IPS-18c (cell line): ENCODE results near the gene KLHL29.

Experiments
- H3K4me3 ChIP-seq: 2 replicates; pipeline ENCODE4 v1.7.0; 2013; ENCODE audit warnings: low read depth, mild to moderate bottlenecking, low read length, moderate library complexity; ENCODE audit not compliant: insufficient read depth
- H3K9me3 ChIP-seq: one replicate; pipeline ENCODE4 v1.6.1; 2013; ENCODE audit warnings: mild to moderate bottlenecking, low read length, moderate library complexity; ENCODE audit not compliant: control insufficient read depth, insufficient read depth

Gene KLHL29

GRCh38 chr2:23631389-23631788, 246.4 kb downstream of the KLHL29 start:
- Histone ChIP-seq H3K9me3 (no peaks in the 10 kb centered on the region), H3K4me3 (no peak overlapping the region)

GRCh38 chr2:23632386-23632785, 247.4 kb downstream of the KLHL29 start:
- H3K4me3 ChIP-seq = no peak overlapping the region
- no peaks in the 10 kb centered on the region for H3K9me3 ChIP-seq

DNA sequence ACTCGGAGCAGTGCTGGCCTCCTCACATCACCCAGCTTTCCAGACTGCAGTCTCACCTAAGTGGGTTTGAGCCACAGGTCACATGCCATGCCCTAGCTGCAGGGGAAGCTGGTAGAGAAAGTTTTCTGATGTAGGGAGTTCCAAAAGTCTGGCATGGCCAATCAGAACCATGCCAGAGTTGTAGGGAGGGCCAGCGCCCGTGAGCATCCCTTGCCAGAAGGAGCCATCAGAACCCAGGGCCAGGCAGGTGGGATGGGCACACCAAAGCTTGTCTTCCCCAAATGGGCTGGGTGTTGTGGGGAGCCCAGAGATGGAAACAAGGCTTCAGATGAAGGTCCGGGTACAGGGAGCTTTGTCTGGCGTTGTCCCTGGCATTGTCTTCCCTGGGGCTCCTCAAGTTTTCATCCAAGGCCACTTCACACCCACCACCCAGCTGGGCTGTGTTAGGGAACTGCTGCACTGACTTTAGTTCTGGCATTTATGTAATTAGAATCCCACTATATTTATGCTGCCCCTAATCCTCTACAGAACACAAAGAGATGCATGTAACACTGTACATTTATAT, 247.9 kb downstream of the KLHL29 start:
- H3K4me3 ChIP-seq = no peak overlapping the region
- H3K9me3 ChIP-seq = no peaks in the 10 kb centered on the region

DNA sequence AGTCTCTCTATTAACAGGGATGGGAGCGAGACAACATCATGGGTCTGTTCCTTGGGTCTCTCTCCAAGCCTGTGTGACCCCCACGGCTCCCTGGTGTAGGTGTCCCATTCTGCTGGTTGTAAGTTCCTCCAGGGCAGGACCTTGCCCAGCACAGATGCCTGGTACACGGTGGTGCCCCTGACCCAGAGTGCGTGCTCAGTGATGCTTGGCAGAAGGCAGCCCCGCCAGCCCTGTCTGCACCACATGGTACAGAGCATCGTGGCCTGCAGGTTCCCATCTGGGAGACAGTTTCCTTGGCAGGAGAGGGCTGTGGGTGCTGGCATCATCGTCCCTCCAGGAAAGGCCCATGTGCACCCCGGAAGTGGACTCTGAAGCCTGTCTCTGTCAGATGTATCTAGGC, 249.0 kb downstream of the KLHL29 start:
- Histone ChIP-seq H3K9me3 (no peaks in the 10 kb centered on the region), H3K4me3 (no peak overlapping the region)

- H3K4me3 ChIP-seq = no peak overlapping the region
- H3K9me3 ChIP-seq = no peaks in the 10 kb centered on the region
Observed at GRCh38 chr2:23635442-23636340, 250.7 kb downstream of the KLHL29 start.

GRCh38 chr2:23636426-23636825, 251.4 kb downstream of the KLHL29 start:
- Histone ChIP-seq H3K4me3 (no peak overlapping the region), H3K9me3 (no peaks in the 10 kb centered on the region)

DNA sequence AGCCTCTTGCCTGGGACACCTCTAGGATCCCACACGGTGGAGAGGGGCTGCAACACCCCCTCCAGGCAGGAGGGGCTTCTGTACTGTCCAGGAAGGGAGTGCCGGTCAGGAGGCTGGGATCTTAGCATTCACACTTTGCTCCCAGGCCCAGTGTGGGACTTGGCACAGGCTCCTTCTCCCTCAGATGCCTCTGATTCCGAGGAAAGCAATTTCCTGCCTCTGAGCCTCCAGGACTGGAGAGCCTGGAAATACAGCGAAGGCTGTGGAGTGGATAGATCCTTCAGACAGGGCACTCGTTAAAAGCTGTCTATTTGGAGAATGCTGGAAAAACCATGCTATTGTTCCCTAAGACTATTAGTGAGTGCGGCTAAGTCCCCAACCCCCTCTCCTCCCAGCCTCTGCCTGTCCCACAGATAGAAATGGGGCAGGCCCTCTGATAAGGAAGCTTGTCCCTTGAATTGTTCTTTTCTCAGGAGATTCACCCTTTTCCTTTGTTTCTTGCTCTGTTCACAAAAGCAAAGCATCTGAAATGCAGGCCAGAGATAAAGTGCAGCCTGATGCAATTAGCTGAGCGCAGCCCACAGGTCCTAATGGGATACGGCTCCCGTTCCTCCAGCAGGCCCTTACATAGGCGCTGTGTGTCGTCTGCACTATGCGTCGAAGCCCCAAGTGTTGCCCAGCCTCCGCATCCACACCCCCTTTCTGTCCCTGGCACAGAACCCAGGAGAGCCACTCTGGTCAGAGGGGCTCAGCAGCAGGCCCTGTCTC, 252.2 kb downstream of the KLHL29 start:
- H3K4me3 ChIP-seq = no peak overlapping the region
- no peaks in the 10 kb centered on the region for H3K9me3 ChIP-seq

DNA sequence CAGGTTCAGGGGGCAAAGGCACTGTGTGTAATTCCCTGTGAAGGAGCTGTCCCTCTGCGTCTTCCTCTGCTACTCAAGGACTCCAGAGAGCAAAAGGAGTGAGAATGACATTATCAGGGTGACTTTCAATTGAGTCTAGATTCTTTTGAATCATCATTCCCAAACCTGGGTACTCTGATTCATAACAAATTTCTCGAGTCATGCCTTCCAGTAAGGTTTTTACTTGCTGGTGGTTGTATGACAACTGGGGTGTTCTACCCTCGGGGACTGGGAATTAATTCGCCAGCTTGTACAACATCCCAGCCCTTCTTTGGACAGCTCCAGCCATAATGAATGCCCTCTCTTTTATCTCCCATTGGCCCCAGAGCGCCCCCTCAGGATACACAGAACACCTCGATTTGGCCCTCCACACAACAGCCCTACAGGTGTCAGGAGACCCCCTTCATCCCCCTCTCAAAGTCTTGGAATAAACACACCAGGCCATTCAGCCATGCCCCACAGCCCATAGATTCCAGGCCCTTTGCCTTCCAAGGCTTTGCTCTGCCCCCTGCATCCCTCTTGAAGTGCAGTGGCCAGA, 254.5 kb downstream of the KLHL29 start:
- Histone ChIP-seq H3K9me3 (no peaks in the 10 kb centered on the region), H3K4me3 (no peak overlapping the region)

- H3K4me3 ChIP-seq = no peak overlapping the region
- H3K9me3 ChIP-seq = no peaks in the 10 kb centered on the region
Observed at GRCh38 chr2:23640711-23641110, 255.7 kb downstream of the KLHL29 start.

DNA sequence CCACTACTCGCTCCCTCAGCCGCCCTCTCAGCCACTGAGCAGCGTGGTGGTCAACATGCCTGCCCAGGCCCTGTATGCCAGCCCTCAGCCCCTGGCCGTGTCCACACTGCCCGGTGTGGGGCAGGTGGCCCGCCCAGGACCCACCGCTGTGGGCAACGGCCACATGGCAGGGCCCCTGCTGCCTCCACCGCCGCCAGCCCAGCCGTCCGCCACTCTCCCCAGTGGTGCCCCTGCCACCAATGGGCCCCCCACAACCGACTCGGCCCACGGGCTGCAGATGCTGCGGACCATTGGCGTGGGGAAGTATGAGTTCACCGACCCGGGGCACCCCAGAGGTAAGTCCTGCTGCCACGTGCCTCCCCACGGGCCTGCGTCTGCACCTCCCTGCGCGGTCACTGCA, 257.5 kb downstream of the KLHL29 start:
- Histone ChIP-seq H3K4me3 (no peak overlapping the region), H3K9me3 (no peaks in the 10 kb centered on the region)

- H3K9me3 ChIP-seq = no peaks in the 10 kb centered on the region
- no peak overlapping the region for H3K4me3 ChIP-seq
Observed at GRCh38 chr2:23645230-23645808, 260.3 kb downstream of the KLHL29 start.

DNA sequence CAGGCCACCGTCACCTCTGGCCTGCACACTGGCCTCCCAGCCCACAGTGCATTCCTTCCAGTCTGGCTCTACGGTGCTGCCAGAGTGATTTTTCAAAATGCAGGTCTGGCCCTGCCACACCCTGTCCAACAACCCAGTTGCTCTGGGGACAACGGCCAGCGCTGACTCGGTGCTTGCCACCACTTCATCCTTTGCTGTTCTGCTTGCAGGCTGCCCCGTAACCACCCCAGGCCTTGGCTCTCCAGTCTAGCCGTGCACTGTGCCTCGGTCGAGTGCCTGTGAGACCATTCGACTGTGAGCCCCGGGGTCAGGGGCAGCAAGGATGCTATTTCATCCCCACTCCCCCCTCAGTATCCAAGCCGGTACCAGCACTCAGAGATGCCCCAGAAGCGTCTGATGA, 262.6 kb downstream of the KLHL29 start:
- Histone ChIP-seq H3K4me3 (no peak overlapping the region), H3K9me3 (no peaks in the 10 kb centered on the region)

- Histone ChIP-seq H3K4me3 (no peak overlapping the region), H3K9me3 (no peaks in the 10 kb centered on the region)
Observed at GRCh38 chr2:23649303-23649702, 264.3 kb downstream of the KLHL29 start.

- Histone ChIP-seq H3K9me3 (no peaks in the 10 kb centered on the region), H3K4me3 (no peak overlapping the region)
Observed at GRCh38 chr2:23649819-23650218, 264.8 kb downstream of the KLHL29 start.

DNA sequence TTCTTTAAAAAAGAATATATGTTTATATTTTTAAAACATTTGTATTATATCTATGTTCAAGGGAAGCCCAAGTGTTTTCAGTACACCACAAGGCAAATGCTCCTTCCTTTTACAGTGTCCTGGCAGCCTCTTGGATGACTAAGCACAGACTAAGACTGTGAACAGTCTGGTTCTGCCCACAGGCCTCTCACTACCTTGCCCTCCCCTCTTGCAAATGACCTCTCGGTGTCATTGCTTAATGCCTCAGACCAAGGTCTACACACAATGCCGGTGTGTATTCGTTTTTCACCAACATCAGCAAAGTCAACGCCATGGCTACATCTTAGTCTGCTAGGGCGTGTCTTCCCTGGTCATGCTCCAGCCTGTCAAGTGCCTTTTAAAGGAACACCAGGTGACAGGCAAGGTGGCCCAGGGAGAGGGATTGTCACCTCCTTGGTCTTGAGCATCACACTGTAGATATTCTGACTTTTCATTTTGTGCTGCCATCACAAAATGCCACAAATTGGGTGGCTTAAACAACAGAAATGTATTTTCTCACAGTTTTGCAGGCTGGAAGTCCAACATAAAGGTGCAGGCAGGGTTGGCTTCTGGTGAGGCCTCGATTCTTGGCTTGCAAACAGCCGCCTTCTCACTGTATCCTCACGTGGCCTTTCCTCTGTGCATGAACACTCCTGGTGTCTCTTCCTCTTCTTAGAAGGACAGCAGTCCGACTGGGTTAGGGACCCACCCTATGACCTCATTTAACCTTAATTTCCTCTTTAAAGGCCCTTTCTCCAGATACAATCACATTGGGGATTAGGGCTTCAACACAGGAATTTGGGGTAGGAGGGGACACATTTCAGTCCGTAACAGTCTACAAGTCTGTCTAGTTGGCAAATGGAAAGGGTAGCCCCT, 266.5 kb downstream of the KLHL29 start:
- Histone ChIP-seq H3K9me3 (no peaks in the 10 kb centered on the region), H3K4me3 (no peak overlapping the region)

- H3K4me3 ChIP-seq = no peak overlapping the region
- no peaks in the 10 kb centered on the region for H3K9me3 ChIP-seq
Observed at GRCh38 chr2:23653326-23653725, 268.3 kb downstream of the KLHL29 start.
